Gastrocnemius medialis (tissue), 4 donors: ENCODE measurements around the gene CDK14.

Source experiments
- POLR2A ChIP-seq, 2 donors: fragments of 450-650 bp; IDR thresholded peaks; one replicate each; pipeline ENCODE4 v1.6.1; 2017; ENCODE audit warnings: antibody characterized with exemption in 2 of 2, mild to moderate bottlenecking in 2 of 2, moderate library complexity in 2 of 2
- TF ChIP-seq, protein P1 (sequence below), 5 experiments: fragments of 450-650 bp in 3 of 5; fragments of 200-600 bp in 2 of 5; sonication (generic) in 2 of 5; IDR thresholded peaks in 4 of 5; conservative IDR thresholded peaks in 1 of 5; 1 replicate in 4 of 5; 2 replicates in 1 of 5; pipeline ENCODE4 v1.5.1; 2016 to 2019; ENCODE audit warnings: antibody characterized with exemption in 5 of 5, mild to moderate bottlenecking in 3 of 5, moderate library complexity in 3 of 5

DNA sequence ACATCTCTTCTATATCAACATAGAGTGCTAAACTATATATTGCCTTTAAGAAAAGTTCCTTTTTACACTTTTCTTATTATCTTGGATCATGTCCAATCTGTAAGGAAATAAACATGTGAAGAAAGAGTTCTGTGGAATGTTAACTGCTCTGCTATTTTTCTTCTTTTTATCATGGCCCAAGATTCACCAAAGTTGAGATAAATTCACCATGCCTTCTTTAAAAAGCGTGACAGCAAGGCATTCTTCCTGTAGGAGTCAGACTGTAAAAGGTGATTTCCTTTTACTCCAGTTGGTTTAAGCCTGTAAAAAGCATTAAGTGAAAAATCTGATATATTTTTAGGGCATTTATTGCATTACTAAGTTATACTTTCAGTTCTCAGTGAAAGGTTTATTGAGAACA is 502.4 kb downstream of the CDK14 start:
- TF ChIP-seq, protein P1, sequence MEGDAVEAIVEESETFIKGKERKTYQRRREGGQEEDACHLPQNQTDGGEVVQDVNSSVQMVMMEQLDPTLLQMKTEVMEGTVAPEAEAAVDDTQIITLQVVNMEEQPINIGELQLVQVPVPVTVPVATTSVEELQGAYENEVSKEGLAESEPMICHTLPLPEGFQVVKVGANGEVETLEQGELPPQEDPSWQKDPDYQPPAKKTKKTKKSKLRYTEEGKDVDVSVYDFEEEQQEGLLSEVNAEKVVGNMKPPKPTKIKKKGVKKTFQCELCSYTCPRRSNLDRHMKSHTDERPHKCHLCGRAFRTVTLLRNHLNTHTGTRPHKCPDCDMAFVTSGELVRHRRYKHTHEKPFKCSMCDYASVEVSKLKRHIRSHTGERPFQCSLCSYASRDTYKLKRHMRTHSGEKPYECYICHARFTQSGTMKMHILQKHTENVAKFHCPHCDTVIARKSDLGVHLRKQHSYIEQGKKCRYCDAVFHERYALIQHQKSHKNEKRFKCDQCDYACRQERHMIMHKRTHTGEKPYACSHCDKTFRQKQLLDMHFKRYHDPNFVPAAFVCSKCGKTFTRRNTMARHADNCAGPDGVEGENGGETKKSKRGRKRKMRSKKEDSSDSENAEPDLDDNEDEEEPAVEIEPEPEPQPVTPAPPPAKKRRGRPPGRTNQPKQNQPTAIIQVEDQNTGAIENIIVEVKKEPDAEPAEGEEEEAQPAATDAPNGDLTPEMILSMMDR (IDR thresholded peaks at IDR 0.05 in 4 of 5, conservative IDR thresholded peaks at IDR 0.05 in 1 of 5) = no peak
- no peak for TF ChIP-seq POLR2A (IDR thresholded peaks at IDR 0.05)
